Progenitor cell of endocrine pancreas (in vitro differentiated cells): ENCODE data around the gene SHLD2. TPM values are rescaled to one million over a fixed set of nuclear protein-coding genes. Genes with fewer than 3 reads are reported as not detected.

Experiments used
- DNase-seq: peaks from one replicate; pipeline ENCODE4 v3.0.0; 2021; ENCODE audit warnings: low spot score; ENCODE audit not compliant: unreplicated experiment
- H3K27ac Mint-ChIP-seq: 2 replicates; pipeline ENCODE4 v1.8.0; 2021; ENCODE audit warnings: mild to moderate bottlenecking, moderate library complexity, mixed read lengths
- H3K27me3 Mint-ChIP-seq: 2 replicates; pipeline ENCODE4 v1.8.0; 2021; ENCODE audit warnings: mixed read lengths
- H3K36me3 Mint-ChIP-seq: 2 replicates; pipeline ENCODE4 v1.8.0; 2022; ENCODE audit warnings: mixed read lengths; ENCODE audit not compliant: insufficient read depth
- H3K4me1 Mint-ChIP-seq: 2 replicates; pipeline ENCODE4 v1.8.0; 2021; ENCODE audit warnings: low read depth, mixed read lengths
- H3K4me3 Mint-ChIP-seq: 2 replicates; pipeline ENCODE4 v1.8.0; 2021; ENCODE audit warnings: low read depth, mild to moderate bottlenecking, moderate library complexity, mixed read lengths
- H3K9me3 Mint-ChIP-seq: 2 replicates; pipeline ENCODE4 v1.8.0; 2021; ENCODE audit warnings: low read depth, mixed read lengths
- CTCF ChIP-seq: fragments of 200-600 bp; sonication (generic); IDR thresholded peaks from one replicate; pipeline ENCODE4 v1.5.0; 2021; ENCODE audit warnings: antibody characterized with exemption, mild to moderate bottlenecking; ENCODE audit not compliant: unreplicated experiment
- long read RNA-seq: library from polyadenylated mRNA; unstranded; transcript quantifications from one replicate; pipeline ENCODE4 v2.0.0, GENCODE V29; 2020
- total RNA-seq: library from RNA; stranded (reverse); gene quantifications from 2 replicates; pipeline ENCODE4 v1.2.1, GENCODE V29; 2021

SHLD2 gene, protein sequence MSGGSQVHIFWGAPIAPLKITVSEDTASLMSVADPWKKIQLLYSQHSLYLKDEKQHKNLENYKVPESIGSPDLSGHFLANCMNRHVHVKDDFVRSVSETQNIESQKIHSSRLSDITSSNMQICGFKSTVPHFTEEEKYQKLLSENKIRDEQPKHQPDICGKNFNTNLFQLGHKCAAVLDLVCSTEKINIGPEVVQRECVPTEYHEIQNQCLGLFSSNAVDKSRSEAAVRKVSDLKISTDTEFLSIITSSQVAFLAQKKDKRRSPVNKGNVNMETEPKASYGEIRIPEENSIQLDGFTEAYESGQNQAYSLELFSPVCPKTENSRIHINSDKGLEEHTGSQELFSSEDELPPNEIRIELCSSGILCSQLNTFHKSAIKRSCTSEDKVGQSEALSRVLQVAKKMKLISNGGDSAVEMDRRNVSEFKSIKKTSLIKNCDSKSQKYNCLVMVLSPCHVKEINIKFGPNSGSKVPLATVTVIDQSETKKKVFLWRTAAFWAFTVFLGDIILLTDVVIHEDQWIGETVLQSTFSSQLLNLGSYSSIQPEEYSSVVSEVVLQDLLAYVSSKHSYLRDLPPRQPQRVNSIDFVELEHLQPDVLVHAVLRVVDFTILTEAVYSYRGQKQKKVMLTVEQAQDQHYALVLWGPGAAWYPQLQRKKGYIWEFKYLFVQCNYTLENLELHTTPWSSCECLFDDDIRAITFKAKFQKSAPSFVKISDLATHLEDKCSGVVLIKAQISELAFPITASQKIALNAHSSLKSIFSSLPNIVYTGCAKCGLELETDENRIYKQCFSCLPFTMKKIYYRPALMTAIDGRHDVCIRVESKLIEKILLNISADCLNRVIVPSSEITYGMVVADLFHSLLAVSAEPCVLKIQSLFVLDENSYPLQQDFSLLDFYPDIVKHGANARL
- 18.9 and 19.2 TPM in 2 replicates for total RNA-seq
- long read RNA-seq, transcript SHLD2-202 (10 exons, 3,614 nt): major isoform, 6 of 35 reads
- long read RNA-seq, transcript SHLD2-201 (9 exons, 3,402 nt): minor isoform, 5 of 35 reads
- long read RNA-seq, partial matches to known transcripts: 14 of 35 reads
- long read RNA-seq, other reads (novel, unspliced or antisense): 10 of 35 reads

DNA sequence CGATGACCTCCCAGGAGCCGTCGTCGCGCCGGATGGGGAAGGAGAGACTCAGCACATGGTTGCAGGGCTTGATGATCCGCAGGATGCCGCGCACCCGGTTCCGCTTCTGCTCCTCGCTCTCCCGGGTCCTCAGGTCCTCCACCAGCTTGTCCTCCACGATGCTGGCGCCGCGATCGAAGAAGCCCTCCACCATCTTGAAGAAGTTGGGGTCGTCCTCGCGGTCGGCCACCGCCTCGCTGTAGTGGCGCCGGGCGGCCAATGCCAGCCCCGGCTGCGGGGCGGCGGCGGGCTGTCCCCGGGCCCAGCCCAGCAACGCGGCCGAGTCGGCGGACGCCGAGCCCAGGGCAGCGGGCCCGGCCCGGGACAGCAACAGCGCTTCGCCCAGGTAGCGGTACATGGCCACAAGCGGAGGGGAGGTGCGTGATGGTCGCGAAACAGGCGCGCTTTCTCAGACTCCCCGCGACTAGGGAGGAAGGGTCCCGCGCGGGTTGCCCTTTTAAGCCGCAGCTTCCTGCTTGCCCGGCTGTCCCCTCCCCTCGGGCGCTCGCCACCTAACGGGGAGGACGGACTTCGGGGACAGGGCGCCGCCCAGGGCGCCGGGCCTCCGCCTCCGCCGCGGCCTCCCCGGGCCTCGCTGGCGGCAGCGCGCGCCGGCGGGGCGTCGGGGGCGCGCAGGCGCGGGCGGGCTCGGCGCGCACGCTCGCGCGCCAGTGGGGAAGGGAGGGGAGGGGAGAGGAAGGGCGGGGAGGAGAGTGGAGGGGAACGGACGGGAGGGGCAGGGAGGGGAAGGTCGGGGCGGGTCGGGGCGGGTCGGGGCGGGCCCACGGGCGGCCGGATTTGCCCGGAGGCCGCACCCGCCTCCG, at the start of gene SHLD2, which contains the start of gene GLUD1:
Gene SHLD2 (plus strand): TSS at position 834 of the 863 bp plus-strand sequence. CDS start 56,149 bp downstream, outside the sequence.
Gene GLUD1 (minus strand): TSS at position 471 of the 863 bp plus-strand sequence. CDS start 74 bp downstream, at position 397.
- H3K4me3 Mint-ChIP-seq: peak within 1 kb of the TSS; percentile 92
- peaks cover 25% of the 10 kb centered on the region for H3K4me1 Mint-ChIP-seq
- H3K9me3 Mint-ChIP-seq: no peaks in the 10 kb centered on the region
- no peaks in the 10 kb centered on the region for H3K27me3 Mint-ChIP-seq
- peaks cover 4% of the 10 kb centered on the region for H3K36me3 Mint-ChIP-seq
- peak within 1 kb of the TSS; percentile 94 for H3K27ac Mint-ChIP-seq
- no peak for TF ChIP-seq CTCF
- DNase-seq: peak; percentile 79

DNA sequence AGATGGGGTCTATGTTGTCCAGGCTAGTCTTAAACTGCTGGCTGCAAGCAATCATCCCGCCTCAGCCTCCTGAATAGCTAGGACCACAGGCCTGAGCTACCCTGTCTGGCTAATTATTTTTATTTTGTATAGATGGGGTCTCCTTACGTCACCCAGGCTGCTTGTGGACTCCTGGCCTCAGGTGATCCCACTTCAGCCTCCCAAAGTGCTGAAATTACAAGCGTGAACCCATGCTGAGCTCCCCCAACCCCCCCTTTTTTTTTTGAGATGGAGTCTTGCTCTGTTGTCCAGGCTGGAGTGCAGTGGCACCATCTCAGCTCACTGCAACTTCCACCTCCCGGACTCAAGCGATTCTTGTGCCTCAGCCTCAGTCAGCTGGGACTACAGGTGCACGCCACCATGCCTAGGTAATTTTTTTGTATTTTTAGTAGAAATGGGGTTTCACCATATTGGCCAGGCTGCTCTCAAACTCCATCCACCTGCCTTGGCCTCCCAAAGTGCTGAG, 49.5 kb upstream of the SHLD2 start:
- H3K27ac Mint-ChIP-seq: no peak overlapping the region
- no peak overlapping the region for H3K4me3 Mint-ChIP-seq
- TF ChIP-seq CTCF: no peak
- H3K27me3 Mint-ChIP-seq: no peaks in the 10 kb centered on the region
- DNase-seq: no peak
- H3K4me1 Mint-ChIP-seq: no peaks in the 10 kb centered on the region
- H3K36me3 Mint-ChIP-seq: peaks cover 9% of the 10 kb centered on the region
- H3K9me3 Mint-ChIP-seq: no peaks in the 10 kb centered on the region

DNA sequence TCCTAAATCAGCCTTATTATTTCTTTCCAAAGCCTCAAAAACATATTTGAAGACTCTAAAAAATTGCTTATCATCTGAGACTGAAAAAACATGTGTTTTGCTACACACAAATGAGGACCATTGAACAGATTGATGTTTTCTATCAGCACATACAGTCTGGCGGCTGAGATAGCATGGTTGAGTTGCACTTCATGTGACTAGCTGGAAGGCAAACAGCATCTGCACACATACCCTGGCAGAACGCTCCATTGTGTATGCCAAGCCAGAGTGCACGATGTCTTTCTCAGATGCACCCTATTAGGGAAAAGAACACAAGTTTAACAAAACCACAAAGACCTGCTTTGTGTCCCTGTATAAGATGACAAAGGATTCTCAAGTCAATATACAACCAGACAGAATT, 41.9 kb upstream of the SHLD2 start:
- no peak overlapping the region for H3K27ac Mint-ChIP-seq
- no peak overlapping the region for H3K4me3 Mint-ChIP-seq
- no peak for DNase-seq
- TF ChIP-seq CTCF: no peak
- no peaks in the 10 kb centered on the region for H3K9me3 Mint-ChIP-seq
- no peaks in the 10 kb centered on the region for H3K4me1 Mint-ChIP-seq
- H3K27me3 Mint-ChIP-seq: no peaks in the 10 kb centered on the region
- peaks cover 14% of the 10 kb centered on the region for H3K36me3 Mint-ChIP-seq

GRCh38 chr10:87053577-87054181, 41.3 kb upstream of the SHLD2 start:
- no peak for TF ChIP-seq CTCF
- H3K27me3 Mint-ChIP-seq: no peaks in the 10 kb centered on the region
- H3K36me3 Mint-ChIP-seq: peaks cover 17% of the 10 kb centered on the region
- no peak for DNase-seq
- H3K4me1 Mint-ChIP-seq: no peaks in the 10 kb centered on the region
- H3K27ac Mint-ChIP-seq: no peak overlapping the region
- no peak overlapping the region for H3K4me3 Mint-ChIP-seq
- no peaks in the 10 kb centered on the region for H3K9me3 Mint-ChIP-seq
